ENCODE measurements around the gene METTL8. TPM values are rescaled to one million over a fixed set of nuclear protein-coding genes. Genes with fewer than 3 reads are reported as not detected.

The METTL8 gene
- total RNA-seq, 1 donor from 2014 or later: 42.9 TPM

DNA sequence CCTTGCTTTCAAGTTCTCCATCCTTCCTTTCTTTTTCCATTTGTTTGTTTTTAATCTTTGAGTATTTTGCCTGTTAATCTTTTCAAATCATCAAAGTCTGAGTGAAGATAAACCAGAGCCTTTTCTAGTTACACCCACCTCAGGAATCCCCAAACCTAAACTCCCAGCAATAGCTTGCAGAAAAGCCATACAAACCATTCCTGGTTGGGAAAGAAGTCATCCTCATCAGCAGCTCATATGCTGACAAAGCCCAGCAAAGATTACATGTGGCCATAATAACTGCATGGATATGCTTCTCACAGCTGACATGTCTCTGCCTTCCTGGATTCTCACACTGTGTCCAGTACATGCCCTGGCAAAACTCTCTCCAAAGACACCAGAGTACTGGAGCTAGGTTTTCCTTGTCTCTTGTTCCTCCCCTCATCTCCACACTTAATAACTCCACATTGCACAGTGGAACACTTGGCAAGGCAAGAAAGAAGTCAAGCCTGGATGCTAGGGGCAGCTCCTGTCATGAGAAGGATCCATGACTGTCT, 146.7 kb downstream of the METTL8 start:
- H3K9me3 Mint-ChIP-seq: no peaks in the 10 kb centered on the region
- no peak for DNase-seq
- no peak overlapping the region for H3K4me3 Mint-ChIP-seq
- no peaks in the 10 kb centered on the region for H3K4me1 Mint-ChIP-seq
- no peak overlapping the region for H3K27ac Mint-ChIP-seq
- intact Hi-C loops (cut with micrococcal nuclease): no loop called here
- H3K36me3 Mint-ChIP-seq (ENCODE audit: low read depth): no peaks in the 10 kb centered on the region
- H3K27me3 Mint-ChIP-seq: no peaks in the 10 kb centered on the region

DNA sequence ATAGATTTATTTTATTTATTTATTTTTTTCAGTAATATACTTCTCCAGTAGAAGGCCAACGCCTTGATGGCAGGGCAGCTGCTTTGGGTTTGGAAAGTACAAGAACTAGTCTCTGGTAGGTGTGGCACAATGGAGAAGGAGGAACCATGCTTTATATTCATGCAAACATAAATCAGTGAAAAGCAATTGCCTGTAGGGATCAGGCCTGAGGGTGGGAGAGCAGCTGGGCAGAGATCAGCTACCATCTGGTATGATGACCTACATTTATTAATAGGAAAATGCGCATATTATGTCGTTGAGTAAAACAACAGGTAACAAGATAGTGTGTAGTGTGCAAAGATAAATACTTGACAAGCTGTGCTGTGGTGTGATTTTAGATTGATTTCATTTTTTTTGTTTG, 152.7 kb downstream of the METTL8 start:
- Mint-ChIP-seq H3K27ac (no peak overlapping the region), H3K4me3 (no peak overlapping the region), H3K9me3 (peaks cover 4% of the 10 kb centered on the region), H3K4me1 (no peaks in the 10 kb centered on the region), H3K27me3 (no peaks in the 10 kb centered on the region), H3K36me3 (ENCODE audit: low read depth) (no peaks in the 10 kb centered on the region)
- intact Hi-C loops (cut with micrococcal nuclease): no loop called here
- DNase-seq: no peak

DNA sequence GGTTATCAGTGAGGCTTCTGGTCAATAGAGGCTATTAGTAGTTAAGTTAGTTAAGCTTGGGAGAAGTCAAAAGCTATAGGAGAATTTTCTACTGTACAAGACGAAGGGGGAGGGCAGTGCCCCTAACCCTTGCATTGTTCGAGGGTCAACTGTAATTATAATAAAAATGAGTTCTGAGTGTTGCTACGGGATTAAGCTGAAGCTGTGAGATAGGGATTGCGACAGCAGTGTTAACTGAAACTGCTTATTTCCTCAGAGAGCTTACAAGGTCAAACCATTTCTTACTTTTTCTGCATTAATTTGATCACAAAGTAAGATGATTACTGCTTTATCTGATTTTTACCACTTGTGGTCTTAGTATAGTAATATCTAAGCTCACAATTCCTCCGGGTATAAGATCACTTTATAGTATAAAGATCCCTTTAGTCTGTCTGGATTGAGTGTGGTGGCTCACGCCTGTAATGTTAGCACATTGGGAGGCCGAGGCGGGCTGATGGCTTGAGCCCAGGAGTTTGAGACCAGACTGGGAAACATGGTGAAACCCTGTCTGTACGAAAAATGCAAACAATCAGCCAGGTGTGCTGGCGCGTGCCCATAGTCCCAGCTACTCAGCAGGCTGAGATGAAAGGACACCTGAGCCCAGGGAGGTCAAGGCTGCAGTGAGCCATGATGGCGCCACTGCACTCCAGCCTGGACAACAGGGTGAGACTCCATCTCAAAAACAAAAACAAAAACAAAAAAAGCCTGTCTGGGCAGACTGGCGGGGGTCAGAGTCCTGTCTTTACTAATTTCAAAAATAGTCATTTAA, 153.6 kb downstream of the METTL8 start:
- peaks cover 4% of the 10 kb centered on the region for H3K9me3 Mint-ChIP-seq
- H3K4me1 Mint-ChIP-seq: no peaks in the 10 kb centered on the region
- intact Hi-C loops (cut with micrococcal nuclease): no loop called here
- H3K27ac Mint-ChIP-seq: no peak overlapping the region
- no peak for DNase-seq
- H3K27me3 Mint-ChIP-seq: no peaks in the 10 kb centered on the region
- H3K36me3 Mint-ChIP-seq (ENCODE audit: low read depth): no peaks in the 10 kb centered on the region
- no peak overlapping the region for H3K4me3 Mint-ChIP-seq

DNA sequence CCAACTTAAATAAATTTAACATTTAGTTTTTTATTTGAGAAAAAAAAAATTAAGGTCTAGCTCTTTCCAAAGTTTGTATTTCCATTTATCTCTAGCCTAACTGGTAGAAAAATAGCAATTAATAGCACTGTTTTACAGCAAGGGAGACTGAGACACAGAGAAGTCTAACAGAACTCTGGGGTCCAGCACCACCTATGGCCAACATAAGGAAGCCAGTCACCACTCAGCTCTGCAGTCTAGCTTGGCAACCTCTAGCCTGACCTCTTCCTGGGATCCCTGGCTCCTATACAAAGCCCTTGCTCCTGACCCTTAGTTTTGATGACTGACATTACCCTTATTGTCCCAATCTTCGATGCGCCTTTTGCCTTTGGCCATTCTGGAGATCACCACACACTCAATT, 159.0 kb downstream of the METTL8 start:
- DNase-seq: no peak
- no peak overlapping the region for H3K27ac Mint-ChIP-seq
- H3K9me3 Mint-ChIP-seq: peaks cover 10% of the 10 kb centered on the region
- H3K36me3 Mint-ChIP-seq (ENCODE audit: low read depth): no peaks in the 10 kb centered on the region
- no peaks in the 10 kb centered on the region for H3K27me3 Mint-ChIP-seq
- no peaks in the 10 kb centered on the region for H3K4me1 Mint-ChIP-seq
- intact Hi-C loops (cut with micrococcal nuclease): no loop called here
- no peak overlapping the region for H3K4me3 Mint-ChIP-seq

DNA sequence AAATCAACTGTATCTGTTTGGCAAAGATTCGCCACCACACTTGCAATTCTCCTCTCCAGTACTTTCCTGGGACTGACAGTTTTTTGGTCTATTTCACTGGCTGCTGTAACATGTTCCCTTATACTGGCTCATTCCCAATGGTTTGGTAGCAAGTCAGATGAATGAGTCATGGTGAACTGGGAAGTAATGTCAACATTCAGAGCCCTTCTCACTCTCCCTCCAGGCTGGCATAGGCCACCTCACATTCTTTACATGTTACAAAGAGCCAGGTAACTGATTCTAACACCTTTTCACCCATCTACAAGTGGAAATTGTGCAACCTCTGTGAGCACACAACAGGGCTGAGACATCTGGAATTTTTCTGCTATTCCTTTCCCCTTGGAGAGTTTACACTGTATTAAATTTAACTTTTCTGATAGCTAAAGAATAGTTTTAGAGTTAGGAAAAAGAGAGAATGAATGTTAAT, 161.8 kb downstream of the METTL8 start:
- H3K27ac Mint-ChIP-seq: no peak overlapping the region
- intact Hi-C loops (cut with micrococcal nuclease): no loop called here
- H3K4me3 Mint-ChIP-seq: no peak overlapping the region
- DNase-seq: no peak
- no peaks in the 10 kb centered on the region for H3K4me1 Mint-ChIP-seq
- H3K27me3 Mint-ChIP-seq: no peaks in the 10 kb centered on the region
- H3K9me3 Mint-ChIP-seq: peaks cover 6% of the 10 kb centered on the region
- no peaks in the 10 kb centered on the region for H3K36me3 Mint-ChIP-seq (ENCODE audit: low read depth)

DNA sequence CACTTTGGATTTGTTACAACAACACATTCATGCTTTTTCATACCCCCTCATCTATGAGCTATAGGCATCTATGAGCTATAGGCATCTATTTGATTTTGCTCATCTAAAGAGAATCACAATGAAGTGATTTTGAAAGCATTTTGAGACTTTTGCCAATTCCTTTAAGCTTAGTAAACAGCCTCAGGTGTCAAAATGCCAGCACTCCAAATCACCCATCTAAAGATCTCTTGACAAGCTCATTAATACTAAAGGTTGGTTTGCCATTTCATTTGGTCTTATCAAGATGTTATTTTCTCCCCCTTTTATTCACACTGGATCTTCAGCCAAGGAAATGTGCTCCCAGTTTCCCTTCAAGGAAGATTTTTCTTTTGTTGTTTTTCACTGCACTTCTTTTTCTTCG, 162.4 kb downstream of the METTL8 start:
- Mint-ChIP-seq H3K4me1 (no peaks in the 10 kb centered on the region), H3K27me3 (no peaks in the 10 kb centered on the region), H3K9me3 (peaks cover 6% of the 10 kb centered on the region), H3K27ac (no peak overlapping the region), H3K4me3 (no peak overlapping the region), H3K36me3 (ENCODE audit: low read depth) (no peaks in the 10 kb centered on the region)
- intact Hi-C loops (cut with micrococcal nuclease): no loop called here
- DNase-seq: no peak

DNA sequence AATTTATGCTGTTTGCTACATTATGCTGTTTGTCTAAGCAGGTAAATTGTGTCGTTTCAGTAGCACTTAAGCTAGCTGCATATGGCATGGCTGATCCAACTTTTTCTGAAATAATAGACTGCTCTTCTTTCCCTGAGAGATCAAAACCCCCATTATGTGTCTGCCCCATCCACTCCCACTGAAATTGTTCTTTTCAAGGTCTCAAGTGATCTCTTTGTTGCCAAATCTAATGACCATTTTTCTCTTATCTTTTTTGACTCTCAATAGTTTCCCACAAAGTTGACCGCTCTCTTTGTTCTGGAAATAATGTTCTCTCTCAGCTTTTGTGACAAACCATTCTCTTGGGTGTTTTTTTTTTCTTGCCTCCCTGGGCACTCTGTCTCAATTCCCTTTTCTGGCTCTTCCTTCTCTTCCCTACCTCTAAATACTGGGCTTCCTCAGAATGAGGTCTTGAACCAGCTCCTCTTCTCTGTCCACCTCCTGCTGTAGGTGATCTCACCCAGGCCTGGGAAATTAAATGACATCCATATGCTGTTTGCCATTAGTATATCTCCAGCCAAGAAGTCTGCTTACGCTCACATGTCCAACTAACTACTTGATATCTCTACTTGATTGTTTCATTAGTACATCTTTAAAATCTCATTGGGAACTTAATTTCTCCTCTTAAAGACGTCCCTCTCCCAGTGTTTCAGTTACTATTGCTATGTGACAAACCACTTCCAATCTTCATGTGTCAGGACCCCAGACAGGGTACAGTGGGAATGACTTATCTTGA, 165.7 kb downstream of the METTL8 start:
- H3K27ac Mint-ChIP-seq: no peak overlapping the region
- peaks cover 7% of the 10 kb centered on the region for H3K4me1 Mint-ChIP-seq

More for the DNA sequence above, 165.7 kb downstream of the METTL8 start:
- H3K9me3 Mint-ChIP-seq: peaks cover 6% of the 10 kb centered on the region
- no peak for DNase-seq
- H3K27me3 Mint-ChIP-seq: no peaks in the 10 kb centered on the region
- intact Hi-C loops (cut with micrococcal nuclease): no loop called here
- no peaks in the 10 kb centered on the region for H3K36me3 Mint-ChIP-seq (ENCODE audit: low read depth)
- no peak overlapping the region for H3K4me3 Mint-ChIP-seq

Other genes with a start within 250 kb of the METTL8 start
- gene DCAF17, start 236 bp upstream of the METTL8 start, total RNA-seq: 27.3 and 27.4 TPM in 2 replicates
- 4.7 and 5.1 TPM in 2 replicates for gene CYBRD1, start 88.5 kb upstream of the METTL8 start, total RNA-seq

All from activated CD4-positive, alpha-beta T cell treated with anti-CD3 and anti-CD28 coated beads, Interleukin-2, amount 10 ng/mL, durations not matched to agents 24 days and 14 days (primary cell).